Coronary artery (tissue), 2 donors: ENCODE results near the gene BACH2.

Experiments used
- DNase-seq: peaks from one replicate; pipeline ENCODE4 v3.0.0-alpha.2; 2017; ENCODE audit warnings: low spot score
- H3K27ac ChIP-seq, 2 donors: fragments of 200-600 bp; sonication (generic); one replicate each; pipeline ENCODE4 v1.5.1; 2016 to 2019
- H3K4me3 ChIP-seq: fragments of 200-600 bp; sonication (generic); 2 replicates; pipeline ENCODE4 v1.5.1; 2016; ENCODE audit warnings: mild to moderate bottlenecking, moderate library complexity
- TF ChIP-seq, protein P1 (sequence below): fragments of 200-600 bp; sonication (generic); IDR thresholded peaks from one replicate; pipeline ENCODE4 v1.5.1; 2019; ENCODE audit warnings: antibody characterized with exemption

BACH2 gene

DNA sequence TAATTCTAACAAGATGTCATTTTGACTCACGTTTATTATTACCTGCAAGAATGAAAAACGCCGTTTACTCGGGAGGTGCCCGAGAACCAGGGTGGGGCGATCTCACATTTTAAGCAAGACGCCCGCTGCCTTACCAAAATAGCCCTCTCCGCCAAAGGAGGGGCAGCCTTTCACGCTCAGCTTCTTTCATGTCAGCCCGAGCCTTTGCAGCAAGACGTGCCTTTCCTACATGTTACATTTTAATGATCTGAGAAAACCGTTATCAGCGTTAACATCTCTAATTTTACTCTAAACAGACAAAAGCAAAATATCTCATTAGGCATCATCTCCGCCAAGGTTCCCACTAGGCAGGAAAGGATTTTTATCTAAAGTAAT, 2.0 kb downstream of the BACH2 start:
- peak overlapping the region; percentile 99 for H3K4me3 ChIP-seq
- no peak for DNase-seq
- peak overlapping the region in 1 of 2 donors; percentile 89 for H3K27ac ChIP-seq
- TF ChIP-seq, protein P1, sequence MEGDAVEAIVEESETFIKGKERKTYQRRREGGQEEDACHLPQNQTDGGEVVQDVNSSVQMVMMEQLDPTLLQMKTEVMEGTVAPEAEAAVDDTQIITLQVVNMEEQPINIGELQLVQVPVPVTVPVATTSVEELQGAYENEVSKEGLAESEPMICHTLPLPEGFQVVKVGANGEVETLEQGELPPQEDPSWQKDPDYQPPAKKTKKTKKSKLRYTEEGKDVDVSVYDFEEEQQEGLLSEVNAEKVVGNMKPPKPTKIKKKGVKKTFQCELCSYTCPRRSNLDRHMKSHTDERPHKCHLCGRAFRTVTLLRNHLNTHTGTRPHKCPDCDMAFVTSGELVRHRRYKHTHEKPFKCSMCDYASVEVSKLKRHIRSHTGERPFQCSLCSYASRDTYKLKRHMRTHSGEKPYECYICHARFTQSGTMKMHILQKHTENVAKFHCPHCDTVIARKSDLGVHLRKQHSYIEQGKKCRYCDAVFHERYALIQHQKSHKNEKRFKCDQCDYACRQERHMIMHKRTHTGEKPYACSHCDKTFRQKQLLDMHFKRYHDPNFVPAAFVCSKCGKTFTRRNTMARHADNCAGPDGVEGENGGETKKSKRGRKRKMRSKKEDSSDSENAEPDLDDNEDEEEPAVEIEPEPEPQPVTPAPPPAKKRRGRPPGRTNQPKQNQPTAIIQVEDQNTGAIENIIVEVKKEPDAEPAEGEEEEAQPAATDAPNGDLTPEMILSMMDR = no peak

DNA sequence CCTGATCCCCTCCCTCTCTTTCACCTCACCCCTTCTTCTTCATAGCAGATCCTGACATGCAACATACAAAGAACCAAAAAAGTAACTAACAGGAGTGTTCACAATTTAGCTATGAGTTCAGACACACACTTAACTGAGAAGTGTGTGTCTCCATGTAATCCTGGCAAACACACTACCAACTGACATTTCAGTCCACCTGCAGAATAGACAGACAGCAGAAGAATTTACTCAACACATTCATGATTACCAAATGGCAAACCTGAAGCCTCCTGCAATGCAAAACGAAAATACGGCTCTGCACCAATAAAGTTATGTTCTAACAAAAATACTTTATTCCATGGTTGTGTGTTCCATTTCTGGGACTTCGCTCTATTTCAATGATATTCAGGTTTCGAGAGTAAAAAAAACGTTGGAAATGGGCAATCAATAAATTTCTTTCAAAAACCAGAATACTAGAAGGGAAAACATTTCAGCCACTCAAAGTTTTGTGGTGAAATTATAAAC, 2.6 kb downstream of the BACH2 start:
- no peak for DNase-seq
- no peak overlapping the region for H3K4me3 ChIP-seq
- no peak overlapping the region for H3K27ac ChIP-seq
- TF ChIP-seq, protein P1 = no peak

DNA sequence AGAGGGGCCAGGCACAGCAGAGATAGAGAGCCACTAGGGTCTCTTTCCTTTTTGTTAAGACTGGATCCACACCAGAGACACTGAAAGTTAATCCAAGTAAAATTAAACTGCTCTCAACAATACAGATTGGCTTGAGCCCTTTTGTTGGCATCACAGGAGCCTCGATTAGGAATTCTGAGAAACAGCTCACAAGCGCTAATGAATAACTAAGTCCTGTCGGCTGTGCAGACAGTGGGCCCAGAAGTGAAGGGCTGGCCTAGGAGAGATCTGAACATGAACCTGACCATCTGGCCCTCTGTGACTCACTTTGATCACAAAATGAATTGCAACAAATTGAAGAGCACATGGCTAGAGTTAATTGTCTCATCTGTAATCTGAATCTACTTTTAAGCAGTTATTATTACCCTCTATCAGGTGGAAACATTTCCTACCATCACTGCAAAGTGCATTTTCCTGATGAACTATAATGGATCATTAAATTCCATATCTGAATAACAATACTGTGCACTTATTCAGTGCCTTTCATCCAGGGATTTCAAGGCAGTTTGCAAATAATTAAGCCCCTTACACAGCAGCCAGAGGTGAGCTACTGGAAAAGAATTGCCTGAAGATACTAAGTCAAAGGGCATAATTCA, 3.2 kb downstream of the BACH2 start:
- H3K4me3 ChIP-seq = no peak overlapping the region
- H3K27ac ChIP-seq = no peak overlapping the region
- no peak for DNase-seq
- TF ChIP-seq, protein P1 = no peak

DNA sequence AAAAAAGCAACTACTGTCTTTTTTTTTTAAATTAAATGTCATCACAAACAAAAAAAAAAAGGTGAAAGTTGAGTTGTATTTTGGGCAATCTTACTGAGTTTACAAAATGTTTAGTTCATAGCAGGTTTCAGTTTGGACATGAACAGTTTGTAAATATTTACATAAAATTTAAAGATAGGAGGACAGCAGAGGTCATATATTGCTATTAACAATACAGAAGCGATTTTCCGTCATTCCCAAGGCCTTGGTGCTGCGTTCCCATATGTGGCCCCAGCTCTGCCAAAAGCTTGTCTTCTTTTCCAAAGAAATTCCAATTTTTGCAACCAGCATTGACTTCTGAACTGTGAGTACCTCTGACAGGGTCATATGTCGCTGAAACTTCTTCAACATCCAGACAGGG, 5.1 kb downstream of the BACH2 start:
- no peak for DNase-seq
- TF ChIP-seq, protein P1 = no peak
- no peak overlapping the region for H3K4me3 ChIP-seq
- H3K27ac ChIP-seq = no peak overlapping the region

DNA sequence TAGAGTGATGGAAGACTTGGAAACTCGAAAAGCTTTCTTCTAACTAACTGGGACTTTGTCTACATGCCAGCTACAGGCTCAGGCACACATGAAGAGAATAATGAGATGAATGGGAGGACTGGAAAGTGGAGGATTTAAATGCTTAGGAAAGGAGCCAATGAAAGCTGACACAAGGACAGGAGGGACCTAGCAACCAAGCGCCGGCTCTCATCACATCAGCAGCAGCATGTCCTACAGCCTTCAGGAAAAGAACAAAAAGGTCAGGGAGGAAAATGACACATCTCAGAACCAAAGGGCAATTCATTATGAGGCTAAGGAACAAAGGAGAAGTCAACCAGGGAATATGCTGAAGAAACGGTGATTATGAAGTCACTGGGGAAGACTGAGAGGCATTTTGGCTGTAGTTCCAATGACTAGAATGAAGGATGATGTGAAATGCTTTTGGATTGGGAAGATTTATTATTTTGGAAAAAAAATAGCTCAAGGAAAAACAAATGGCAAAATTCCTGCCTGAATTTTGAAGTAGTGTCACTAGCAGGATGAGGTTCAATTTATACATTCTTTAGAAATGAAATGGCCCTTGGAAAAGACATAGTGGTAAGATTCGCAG, 5.7 kb downstream of the BACH2 start:
- TF ChIP-seq, protein P1 = no peak
- no peak overlapping the region for H3K4me3 ChIP-seq
- H3K27ac ChIP-seq = no peak overlapping the region
- DNase-seq = no peak

DNA sequence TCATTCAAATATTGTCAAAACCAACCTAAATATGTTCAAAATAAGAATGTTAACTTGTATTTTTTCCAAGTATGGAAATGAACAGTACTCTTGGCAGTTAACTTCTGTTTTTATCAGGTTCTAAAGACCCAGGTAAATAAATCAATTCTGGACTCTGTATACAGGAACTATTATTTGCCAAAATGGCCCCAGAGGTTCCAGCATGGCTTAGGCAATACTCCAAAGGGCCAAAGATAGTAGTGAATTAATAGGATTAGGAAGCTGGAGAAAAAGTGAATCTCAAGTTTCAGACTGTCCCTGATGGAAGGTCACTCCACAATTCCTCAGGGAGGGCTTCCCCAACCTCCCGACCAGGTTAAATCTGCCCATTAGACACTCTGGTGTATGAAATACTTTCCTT, 6.7 kb downstream of the BACH2 start:
- Histone ChIP-seq H3K27ac (no peak overlapping the region), H3K4me3 (no peak overlapping the region)
- DNase-seq = no peak
- TF ChIP-seq, protein P1 = no peak

DNA sequence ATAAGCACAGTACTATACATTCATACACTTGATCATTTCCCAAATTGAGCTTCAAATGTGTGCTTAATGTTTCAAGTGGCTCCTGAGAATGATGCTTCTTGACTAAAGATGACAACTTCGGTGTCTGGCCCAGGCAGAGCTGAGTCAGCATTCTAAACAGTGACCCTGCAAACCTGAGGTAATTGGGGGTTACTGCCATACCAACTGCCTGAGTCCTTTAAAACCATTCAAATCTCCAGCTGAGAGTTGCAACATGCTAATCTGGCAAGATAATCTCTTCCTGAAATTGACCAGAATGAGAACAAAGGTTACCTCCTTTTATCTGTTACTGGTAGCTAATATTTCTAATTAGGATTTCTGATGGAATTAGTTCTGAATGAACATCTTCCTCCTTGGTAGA, 8.2 kb downstream of the BACH2 start:
- no peak overlapping the region for H3K4me3 ChIP-seq
- TF ChIP-seq, protein P1 = no peak
- H3K27ac ChIP-seq = no peak overlapping the region
- no peak for DNase-seq
